GM18519 (cell line): Measurements from ENCODE around the gene CCDC158.
"Not testable (repeated sequence)": the region's sequence is repeated elsewhere in the genome, so short reads cannot be mapped to it uniquely, and the experiment has no call there.

ENCODE experiments used
- ATAC-seq: cut with Tn5 transposase; IDR thresholded peaks from one replicate; pipeline ENCODE4 v1.9.1; 2021; ENCODE audit warnings: mild to moderate bottlenecking, moderate library complexity; ENCODE audit not compliant: unreplicated experiment, low FRiP score

CCDC158 gene

GRCh38 chr4:76420762-76421581 lies at the start of gene CCDC158:
TSS of gene CCDC158 (minus strand) at chr4:76421141. CDS start at chr4:76403207, 17,934 bp downstream.
- no peak for ATAC-seq

GRCh38 chr4:76470532-76470931 lies 49.6 kb upstream of the CCDC158 start:
- no peak for ATAC-seq

- no peak for ATAC-seq
These were observed 49.1 kb upstream of the CCDC158 start for GRCh38 chr4:76470064-76470463.

GRCh38 chr4:76463568-76463967 lies 42.6 kb upstream of the CCDC158 start:
- ATAC-seq = no peak

- no peak for ATAC-seq
These were observed 38.4 kb upstream of the CCDC158 start for GRCh38 chr4:76459291-76459723.

- no peak for ATAC-seq
These were observed 37.9 kb upstream of the CCDC158 start for GRCh38 chr4:76458825-76459224.

GRCh38 chr4:76458297-76458696 lies 37.4 kb upstream of the CCDC158 start:
- no peak for ATAC-seq

- ATAC-seq = no peak
These were observed 36.9 kb upstream of the CCDC158 start for GRCh38 chr4:76457885-76458284.

- not testable (repeated sequence) for ATAC-seq
These were observed 33.1 kb upstream of the CCDC158 start for GRCh38 chr4:76454073-76454472.

GRCh38 chr4:76453232-76453631 lies 32.3 kb upstream of the CCDC158 start:
- no peak for ATAC-seq

GRCh38 chr4:76449833-76450232 lies 28.9 kb upstream of the CCDC158 start:
- no peak for ATAC-seq

- ATAC-seq = no peak
These were observed 28.4 kb upstream of the CCDC158 start for GRCh38 chr4:76449362-76449767.

GRCh38 chr4:76448211-76448610 lies 27.3 kb upstream of the CCDC158 start:
- ATAC-seq = no peak

- ATAC-seq = no peak
These were observed 26.5 kb upstream of the CCDC158 start for GRCh38 chr4:76447393-76447851.

GRCh38 chr4:76445911-76446310 lies 25.0 kb upstream of the CCDC158 start:
- ATAC-seq = no peak

GRCh38 chr4:76443376-76443775 lies 22.4 kb upstream of the CCDC158 start:
- no peak for ATAC-seq

GRCh38 chr4:76442807-76443206 lies 21.9 kb upstream of the CCDC158 start:
- ATAC-seq = no peak

GRCh38 chr4:76441881-76442280 lies 20.9 kb upstream of the CCDC158 start:
- ATAC-seq = no peak

GRCh38 chr4:76439491-76439890 lies 18.6 kb upstream of the CCDC158 start:
- no peak for ATAC-seq

- ATAC-seq = no peak
These were observed 14.8 kb upstream of the CCDC158 start for GRCh38 chr4:76435528-76436319.

GRCh38 chr4:76434901-76435527 lies 14.1 kb upstream of the CCDC158 start, which contains the start of gene SHROOM3:
TSS of gene SHROOM3 (plus strand) at chr4:76435229. CDS start at chr4:76436053, 824 bp downstream.
- ATAC-seq = no peak
